Measurements from ENCODE around the gene DPP8.

The DPP8 gene

DNA sequence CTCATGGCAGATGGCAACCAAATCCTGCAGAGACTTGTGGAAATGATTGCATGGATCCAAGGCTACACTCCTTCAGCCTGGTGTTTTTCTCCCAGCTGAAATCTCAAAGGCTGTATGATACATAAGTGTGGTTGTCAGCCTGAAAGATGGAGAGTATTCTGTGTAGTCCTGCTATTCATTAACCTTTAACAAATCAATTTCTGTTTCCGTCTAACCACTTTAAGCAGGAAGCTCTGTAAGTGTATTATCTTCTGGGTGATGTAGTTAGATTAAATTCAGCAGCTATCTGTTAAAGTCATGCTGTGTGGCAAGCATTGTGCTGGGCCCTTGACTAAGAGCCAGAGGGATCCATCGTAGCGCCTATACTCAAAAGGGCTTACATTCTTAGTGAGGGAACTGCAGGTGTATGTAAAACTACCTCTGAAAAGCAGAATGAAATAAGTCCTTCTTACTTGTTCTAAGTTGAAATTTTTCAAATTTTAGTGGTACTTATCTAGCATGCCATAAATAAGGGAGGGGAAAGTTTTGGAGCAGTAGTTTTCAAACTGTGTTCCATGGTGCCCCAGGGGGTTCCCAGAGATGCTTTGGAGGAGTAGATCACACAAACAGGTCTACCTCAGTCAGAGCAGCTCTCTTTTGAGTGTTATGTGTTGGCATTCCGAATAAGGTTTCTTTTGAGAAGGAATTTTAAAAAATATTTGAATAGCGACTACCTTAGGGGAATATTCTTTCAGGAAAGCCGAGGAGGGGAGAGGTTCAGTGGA is 41.7 kb upstream of the DPP8 start:
- H3K79me2 ChIP-seq (ENCODE audit: insufficient read depth, low read length) = no peaks in the 10 kb centered on the region
- H3K9ac ChIP-seq (ENCODE audit: low read length) = no peak overlapping the region
- H3K36me3 ChIP-seq (ENCODE audit: insufficient read depth, low read length) = peaks cover 99% of the 10 kb centered on the region
- H4K20me1 ChIP-seq (ENCODE audit: insufficient read depth, low read length) = no peaks in the 10 kb centered on the region
- no peak overlapping the region for H3K4me3 ChIP-seq (ENCODE audit: low read depth, low read length, poor library complexity, severe bottlenecking)
- H3K4me1 ChIP-seq (ENCODE audit: insufficient read depth, low read length, severe bottlenecking) = no peaks in the 10 kb centered on the region
- H3K9me2 ChIP-seq (ENCODE audit: low read depth, low read length) = no peaks in the 10 kb centered on the region
- H3K4me2 ChIP-seq (ENCODE audit: low read length) = no peak overlapping the region
- no peaks in the 10 kb centered on the region; the same call in 1 of the 2 replicates for H3F3A ChIP-seq (ENCODE audit: insufficient read depth, low read length)
- no peaks in the 10 kb centered on the region for H3K27me3 ChIP-seq (ENCODE audit: insufficient read depth, low read length)
- H3K27ac ChIP-seq (ENCODE audit: low read depth, low read length, poor library complexity, severe bottlenecking) = no peak overlapping the region
- TF ChIP-seq EZH2 (IDR thresholded peaks at IDR 0.05; ENCODE audit: borderline replicate concordance, low read length) = no peak
- TF ChIP-seq, protein P1, sequence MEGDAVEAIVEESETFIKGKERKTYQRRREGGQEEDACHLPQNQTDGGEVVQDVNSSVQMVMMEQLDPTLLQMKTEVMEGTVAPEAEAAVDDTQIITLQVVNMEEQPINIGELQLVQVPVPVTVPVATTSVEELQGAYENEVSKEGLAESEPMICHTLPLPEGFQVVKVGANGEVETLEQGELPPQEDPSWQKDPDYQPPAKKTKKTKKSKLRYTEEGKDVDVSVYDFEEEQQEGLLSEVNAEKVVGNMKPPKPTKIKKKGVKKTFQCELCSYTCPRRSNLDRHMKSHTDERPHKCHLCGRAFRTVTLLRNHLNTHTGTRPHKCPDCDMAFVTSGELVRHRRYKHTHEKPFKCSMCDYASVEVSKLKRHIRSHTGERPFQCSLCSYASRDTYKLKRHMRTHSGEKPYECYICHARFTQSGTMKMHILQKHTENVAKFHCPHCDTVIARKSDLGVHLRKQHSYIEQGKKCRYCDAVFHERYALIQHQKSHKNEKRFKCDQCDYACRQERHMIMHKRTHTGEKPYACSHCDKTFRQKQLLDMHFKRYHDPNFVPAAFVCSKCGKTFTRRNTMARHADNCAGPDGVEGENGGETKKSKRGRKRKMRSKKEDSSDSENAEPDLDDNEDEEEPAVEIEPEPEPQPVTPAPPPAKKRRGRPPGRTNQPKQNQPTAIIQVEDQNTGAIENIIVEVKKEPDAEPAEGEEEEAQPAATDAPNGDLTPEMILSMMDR (IDR thresholded peaks at IDR 0.05; ENCODE audit: low read length) = no peak
- H2AFZ ChIP-seq (ENCODE audit: low read length) = no peak overlapping the region
- peaks cover 2% of the 10 kb centered on the region; the same call in 1 of the 2 replicates for H3K9me3 ChIP-seq (ENCODE audit: low read length)

DNA sequence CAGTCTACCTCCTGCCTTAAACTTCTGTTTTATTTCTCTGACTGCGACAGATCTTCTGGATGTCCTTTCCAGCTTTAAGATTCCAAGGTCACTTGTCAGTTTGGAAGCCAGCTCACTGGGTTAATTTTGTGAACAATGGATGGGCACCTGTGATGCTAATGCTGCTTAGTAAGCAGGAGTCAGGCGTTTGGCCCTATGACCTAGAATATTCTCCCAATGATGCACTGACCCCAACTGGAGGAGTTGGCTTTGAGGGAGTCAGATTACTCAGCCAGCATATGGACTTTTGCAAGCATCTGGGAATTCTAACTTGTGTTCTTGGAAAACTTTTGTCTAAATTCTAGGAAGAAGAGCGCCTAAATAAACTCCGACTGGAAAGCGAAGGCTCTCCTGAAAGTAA is 40.8 kb upstream of the DPP8 start:
- no peaks in the 10 kb centered on the region for H3K27me3 ChIP-seq (ENCODE audit: insufficient read depth, low read length)
- no peaks in the 10 kb centered on the region for H3K79me2 ChIP-seq (ENCODE audit: insufficient read depth, low read length)
- no peak overlapping the region for H3K4me2 ChIP-seq (ENCODE audit: low read length)
- H4K20me1 ChIP-seq (ENCODE audit: insufficient read depth, low read length) = no peaks in the 10 kb centered on the region
- peaks cover 97% of the 10 kb centered on the region for H3K36me3 ChIP-seq (ENCODE audit: insufficient read depth, low read length)
- TF ChIP-seq, protein P1 (IDR thresholded peaks at IDR 0.05; ENCODE audit: low read length) = no peak
- TF ChIP-seq EZH2 (IDR thresholded peaks at IDR 0.05; ENCODE audit: borderline replicate concordance, low read length) = no peak
- H3K4me3 ChIP-seq (ENCODE audit: low read depth, low read length, poor library complexity, severe bottlenecking) = no peak overlapping the region
- no peaks in the 10 kb centered on the region; the same call in 1 of the 2 replicates for H3F3A ChIP-seq (ENCODE audit: insufficient read depth, low read length)
- no peaks in the 10 kb centered on the region for H3K4me1 ChIP-seq (ENCODE audit: insufficient read depth, low read length, severe bottlenecking)
- no peak overlapping the region for H3K27ac ChIP-seq (ENCODE audit: low read depth, low read length, poor library complexity, severe bottlenecking)
- H2AFZ ChIP-seq (ENCODE audit: low read length) = no peak overlapping the region
- H3K9ac ChIP-seq (ENCODE audit: low read length) = no peak overlapping the region
- no peaks in the 10 kb centered on the region for H3K9me2 ChIP-seq (ENCODE audit: low read depth, low read length)
- H3K9me3 ChIP-seq (ENCODE audit: low read length) = no peaks in the 10 kb centered on the region

DNA sequence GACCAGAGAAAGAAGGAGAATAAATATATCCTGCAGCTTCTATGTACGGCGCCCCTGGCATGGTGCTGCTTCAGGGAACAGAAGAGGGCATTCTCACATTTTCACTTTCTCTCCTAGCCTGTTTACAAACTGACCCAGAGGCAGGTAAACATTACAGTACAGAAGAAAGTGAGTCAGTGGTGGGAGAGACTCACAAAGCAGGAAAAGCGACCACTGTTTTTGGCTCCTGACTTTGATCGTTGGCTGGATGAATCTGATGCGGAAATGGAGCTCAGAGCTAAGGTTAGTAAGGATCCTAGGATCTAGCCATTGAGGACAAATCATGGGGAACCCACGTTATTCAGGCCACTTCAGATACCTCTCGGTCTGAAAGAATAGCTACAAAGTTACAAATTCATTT is 39.1 kb upstream of the DPP8 start:
- Histone ChIP-seq H3K27me3 (ENCODE audit: insufficient read depth, low read length) (no peaks in the 10 kb centered on the region), H3K4me2 (ENCODE audit: low read length) (no peak overlapping the region), H3F3A (ENCODE audit: insufficient read depth, low read length) (no peaks in the 10 kb centered on the region; the same call in 1 of the 2 replicates), H3K4me1 (ENCODE audit: insufficient read depth, low read length, severe bottlenecking) (no peaks in the 10 kb centered on the region), H3K9me3 (ENCODE audit: low read length) (no peaks in the 10 kb centered on the region), H3K79me2 (ENCODE audit: insufficient read depth, low read length) (no peaks in the 10 kb centered on the region), H3K36me3 (ENCODE audit: insufficient read depth, low read length) (peaks cover 86% of the 10 kb centered on the region), H2AFZ (ENCODE audit: low read length) (no peak overlapping the region), H4K20me1 (ENCODE audit: insufficient read depth, low read length) (no peaks in the 10 kb centered on the region), H3K9ac (ENCODE audit: low read length) (no peak overlapping the region), H3K27ac (ENCODE audit: low read depth, low read length, poor library complexity, severe bottlenecking) (no peak overlapping the region), H3K4me3 (ENCODE audit: low read depth, low read length, poor library complexity, severe bottlenecking) (no peak overlapping the region), H3K9me2 (ENCODE audit: low read depth, low read length) (no peaks in the 10 kb centered on the region)
- TF ChIP-seq, protein P1 (IDR thresholded peaks at IDR 0.05; ENCODE audit: low read length) = no peak
- no peak for TF ChIP-seq EZH2 (IDR thresholded peaks at IDR 0.05; ENCODE audit: borderline replicate concordance, low read length)

All from OCI-LY1 (cell line).